H1 (cell line): ENCODE data around the gene TNFAIP2.

Source experiments
- CTCF ChIP-seq, 3 experiments: IDR thresholded peaks; 1 replicate in 2 of 3; 2 replicates in 1 of 3; pipeline versions ENCODE4 v1.5.1 to v1.6.1; 2011; ENCODE audit warnings: low read length in 3 of 3, mild to moderate bottlenecking in 3 of 3, inconsistent platforms in 2 of 3, low read depth in 1 of 3, moderate library complexity in 1 of 3; ENCODE audit not compliant: insufficient read depth in 1 of 3; ENCODE audit errors: control extremely low read depth in 1 of 3
- EP300 ChIP-seq, 2 experiments: IDR thresholded peaks; 1 replicate in 1 of 2; 2 replicates in 1 of 2; pipeline ENCODE4 v1.6.1; 2011 to 2012; ENCODE audit warnings: low read depth in 2 of 2, low read length in 2 of 2, mild to moderate bottlenecking in 2 of 2, borderline replicate concordance in 1 of 2, inconsistent platforms in 1 of 2, moderate library complexity in 1 of 2
- JUN ChIP-seq: IDR thresholded peaks from 2 replicates; pipeline ENCODE4 v1.6.1; 2011; ENCODE audit warnings: low read depth, mild to moderate bottlenecking, improper control_type of control experiment, low read length
- JUND ChIP-seq: IDR thresholded peaks from 2 replicates; pipeline ENCODE4 v1.6.1; 2011; ENCODE audit warnings: mild to moderate bottlenecking, improper control_type of control experiment, low read length
- MAX ChIP-seq: IDR thresholded peaks from 2 replicates; pipeline ENCODE4 v1.6.1; 2012; ENCODE audit warnings: inconsistent platforms
- POLR2A ChIP-seq, 2 experiments: IDR thresholded peaks; 1 replicate in 1 of 2; 2 replicates in 1 of 2; pipeline ENCODE4 v1.6.1; 2011; ENCODE audit warnings: low read depth in 2 of 2, low read length in 2 of 2, mild to moderate bottlenecking in 2 of 2; ENCODE audit errors: control extremely low read depth in 1 of 2
- POLR2AphosphoS5 ChIP-seq: IDR thresholded peaks from 2 replicates; pipeline ENCODE4 v1.6.1; 2011; ENCODE audit warnings: low read depth, low read length
- RAD21 ChIP-seq, 2 experiments: IDR thresholded peaks in 1 of 2; conservative IDR thresholded peaks in 1 of 2; 2 replicates each; pipeline ENCODE4 v1.6.1; 2011; ENCODE audit warnings: low read depth in 2 of 2, low read length in 2 of 2, improper control_type of control experiment in 1 of 2, inconsistent platforms in 1 of 2, mild to moderate bottlenecking in 1 of 2, moderate library complexity in 1 of 2
- SRF ChIP-seq: IDR thresholded peaks from 2 replicates; pipeline ENCODE4 v1.6.1; 2011; ENCODE audit warnings: mild to moderate bottlenecking, low read depth, low read length, moderate library complexity
- TAF1 ChIP-seq: IDR thresholded peaks from 2 replicates; pipeline ENCODE4 v1.6.1; 2011; ENCODE audit warnings: mild to moderate bottlenecking, low read depth, low read length

- TF ChIP-seq CTCF (IDR thresholded peaks at IDR 0.05; ENCODE audit: control extremely low read depth in 1 of 3, insufficient read depth in 1 of 3, low read depth in 1 of 3, low read length in 3 of 3) (no peak), EP300 (IDR thresholded peaks at IDR 0.05; ENCODE audit: borderline replicate concordance in 1 of 2, low read depth in 2 of 2, low read length in 2 of 2) (no peak), RAD21 (IDR thresholded peaks at IDR 0.05 in 1 of 2, conservative IDR thresholded peaks at IDR 0.05 in 1 of 2; ENCODE audit: low read depth in 2 of 2, low read length in 2 of 2) (no peak), SRF (no peak), JUND (no peak), POLR2AphosphoS5 (no peak), POLR2A (IDR thresholded peaks at IDR 0.05; ENCODE audit: control extremely low read depth in 1 of 2, low read depth in 2 of 2, low read length in 2 of 2) (no peak), MAX (no peak), TAF1 (no peak), JUN (no peak)
Observed at GRCh38 chr14:103124501-103125001, 1.3 kb downstream of the TNFAIP2 start.
